ENCODE measurements around the gene VAPA. TPM values are rescaled to one million over a fixed set of nuclear protein-coding genes. Genes with fewer than 3 reads are reported as not detected.

VAPA gene
- polyA plus RNA-seq, 1 of the 3 experiments (the other 2 are of a cell fraction): 109 TPM

DNA sequence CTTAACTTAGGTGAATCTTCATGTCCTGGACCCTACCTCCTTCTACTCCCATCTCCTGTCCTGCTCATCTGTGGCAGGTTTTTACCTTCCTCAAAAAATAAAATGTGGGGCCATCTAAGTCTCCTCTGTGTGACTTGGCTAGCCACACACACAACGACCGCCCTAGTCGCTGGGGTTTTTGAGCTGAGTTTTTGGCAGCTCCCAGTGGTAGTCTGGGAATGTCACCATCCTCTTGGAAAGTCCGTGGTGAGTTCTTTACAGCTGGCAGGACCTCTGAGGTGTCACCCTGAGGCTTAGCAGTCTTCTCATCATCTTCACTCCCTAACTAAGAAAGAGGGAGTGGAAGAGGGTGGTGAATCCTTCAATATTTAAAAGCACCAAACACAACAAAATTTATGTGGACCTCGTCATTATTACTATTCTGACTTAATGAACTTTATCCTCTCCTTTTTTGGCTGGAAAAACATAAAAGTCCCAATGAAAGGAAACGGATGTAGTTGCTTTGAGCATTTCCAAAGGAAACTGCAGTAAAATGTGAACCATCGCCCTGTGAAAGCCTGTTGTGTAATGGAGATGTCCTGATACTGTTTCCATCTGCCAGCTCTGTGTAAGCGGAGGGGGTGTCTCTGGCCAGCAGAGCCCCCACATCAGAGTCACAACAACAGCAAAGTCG lies 78.6 kb downstream of the VAPA start:
- Histone ChIP-seq H2AFZ (ENCODE audit: low read depth) (no peak overlapping the region), H3K79me2 (ENCODE audit: insufficient read depth) (no peaks in the 10 kb centered on the region), H3K36me3 (replicated peaks in 1 of 2; ENCODE audit: control insufficient read depth in 1 of 2, insufficient read depth in 2 of 2, low read length in 1 of 2) (no peaks in the 10 kb centered on the region), H3F3A (replicated peaks; ENCODE audit: insufficient read depth) (no peaks in the 10 kb centered on the region), H3K4me1 (ENCODE audit: control insufficient read depth in 1 of 2, insufficient read depth in 2 of 2, low read depth in 1 of 2, low read length in 1 of 2) (peaks cover 0 to 2% of the 10 kb centered on the region in 2 experiments; a peak in 1 of 4 replicates), H4K20me1 (ENCODE audit: insufficient read depth) (no peaks in the 10 kb centered on the region), H3K9ac (no peak overlapping the region), H3K9me2 (no peaks in the 10 kb centered on the region), H3K27me3 (ENCODE audit: insufficient read depth) (no peaks in the 10 kb centered on the region; the same call in 1 of the 2 replicates), H3K27ac (ENCODE audit: low read depth in 2 of 2, low read length in 1 of 2) (no peak overlapping the region), H3K4me3 (ENCODE audit: low read depth in 2 of 2, low read length in 1 of 2) (no peak overlapping the region), H3K4me2 (no peak overlapping the region), H3K9me3 (no peaks in the 10 kb centered on the region)
- no peak for DNase-seq
- TF ChIP-seq JUND (IDR thresholded peaks at IDR 0.05) (no peak), RAD21 (IDR thresholded peaks at IDR 0.05; ENCODE audit: low read length) (no peak), EP300 (IDR thresholded peaks at IDR 0.05; ENCODE audit: borderline replicate concordance in 1 of 2, low read depth in 1 of 2, low read length in 1 of 2) (no peak), TEAD4 (IDR thresholded peaks at IDR 0.05; ENCODE audit: borderline replicate concordance, insufficient read depth) (no peak), NFIC (IDR thresholded peaks at IDR 0.05; ENCODE audit: borderline replicate concordance) (no peak), POLR2AphosphoS5 (IDR thresholded peaks at IDR 0.05; ENCODE audit: low read depth, low read length) (no peak), GATA2 (CRISPR knock-in tag; IDR thresholded peaks at IDR 0.05) (no peak), SMC3 (IDR thresholded peaks at IDR 0.05; ENCODE audit: low read depth, low read length) (no peak), NRF1 (IDR thresholded peaks at IDR 0.05; ENCODE audit: low read depth, low read length) (no peak), ELF1 (IDR thresholded peaks at IDR 0.05) (no peak), MXI1 (IDR thresholded peaks at IDR 0.05; ENCODE audit: low read depth, low read length) (no peak), RFX5 (IDR thresholded peaks at IDR 0.05; ENCODE audit: low read length) (no peak), FOXJ3 (CRISPR knock-in tag; IDR thresholded peaks at IDR 0.05) (no peak), YY1 (IDR thresholded peaks at IDR 0.05; ENCODE audit: low read depth) (no peak), RXRA (IDR thresholded peaks at IDR 0.05; ENCODE audit: borderline replicate concordance, low read depth) (no peak), FOXM1 (IDR thresholded peaks at IDR 0.05; ENCODE audit: low read depth) (no peak), GABPA (IDR thresholded peaks at IDR 0.05; ENCODE audit: low read depth) (no peak)
- TF ChIP-seq, protein P1, sequence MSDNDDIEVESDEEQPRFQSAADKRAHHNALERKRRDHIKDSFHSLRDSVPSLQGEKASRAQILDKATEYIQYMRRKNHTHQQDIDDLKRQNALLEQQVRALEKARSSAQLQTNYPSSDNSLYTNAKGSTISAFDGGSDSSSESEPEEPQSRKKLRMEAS (IDR thresholded peaks at IDR 0.05; ENCODE audit: low read depth): no peak
- TF ChIP-seq, protein P2, sequence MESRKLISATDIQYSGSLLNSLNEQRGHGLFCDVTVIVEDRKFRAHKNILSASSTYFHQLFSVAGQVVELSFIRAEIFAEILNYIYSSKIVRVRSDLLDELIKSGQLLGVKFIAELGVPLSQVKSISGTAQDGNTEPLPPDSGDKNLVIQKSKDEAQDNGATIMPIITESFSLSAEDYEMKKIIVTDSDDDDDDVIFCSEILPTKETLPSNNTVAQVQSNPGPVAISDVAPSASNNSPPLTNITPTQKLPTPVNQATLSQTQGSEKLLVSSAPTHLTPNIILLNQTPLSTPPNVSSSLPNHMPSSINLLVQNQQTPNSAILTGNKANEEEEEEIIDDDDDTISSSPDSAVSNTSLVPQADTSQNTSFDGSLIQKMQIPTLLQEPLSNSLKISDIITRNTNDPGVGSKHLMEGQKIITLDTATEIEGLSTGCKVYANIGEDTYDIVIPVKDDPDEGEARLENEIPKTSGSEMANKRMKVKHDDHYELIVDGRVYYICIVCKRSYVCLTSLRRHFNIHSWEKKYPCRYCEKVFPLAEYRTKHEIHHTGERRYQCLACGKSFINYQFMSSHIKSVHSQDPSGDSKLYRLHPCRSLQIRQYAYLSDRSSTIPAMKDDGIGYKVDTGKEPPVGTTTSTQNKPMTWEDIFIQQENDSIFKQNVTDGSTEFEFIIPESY (IDR thresholded peaks at IDR 0.05; ENCODE audit: borderline replicate concordance, low read depth): no peak
- TF ChIP-seq, protein P3, sequence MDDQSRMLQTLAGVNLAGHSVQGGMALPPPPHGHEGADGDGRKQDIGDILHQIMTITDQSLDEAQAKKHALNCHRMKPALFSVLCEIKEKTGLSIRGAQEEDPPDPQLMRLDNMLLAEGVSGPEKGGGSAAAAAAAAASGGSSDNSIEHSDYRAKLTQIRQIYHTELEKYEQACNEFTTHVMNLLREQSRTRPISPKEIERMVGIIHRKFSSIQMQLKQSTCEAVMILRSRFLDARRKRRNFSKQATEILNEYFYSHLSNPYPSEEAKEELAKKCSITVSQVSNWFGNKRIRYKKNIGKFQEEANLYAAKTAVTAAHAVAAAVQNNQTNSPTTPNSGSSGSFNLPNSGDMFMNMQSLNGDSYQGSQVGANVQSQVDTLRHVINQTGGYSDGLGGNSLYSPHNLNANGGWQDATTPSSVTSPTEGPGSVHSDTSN (IDR thresholded peaks at IDR 0.05): no peak
- POLR2A ChIA-PET: no interaction called here
- CTCF ChIA-PET: interaction anchor here (1.3 kb wide), 1 partner anchor 11 kb away, joined by 3 read pairs; no protein-coding TSS in a partner anchor
- WGBS (ENCODE audit: low lambda C conversion rate): 38% methylated on average over 9 of the region's 9 CpGs

Data from SK-N-SH (cell line).